Measurements from ENCODE around the gene GPRASP1. TPM values are rescaled to one million over a fixed set of nuclear protein-coding genes. Genes with fewer than 3 reads are reported as not detected.
"Not testable (repeated sequence)": the region's sequence is repeated elsewhere in the genome, so short reads cannot be mapped to it uniquely, and the experiment has no call there.

The GPRASP1 gene
- total RNA-seq, 6 experiments from 2014 or later: 0.76 to 1.1 (median 0.95) TPM

GRCh38 chrX:102654696-102655095 is 3.4 kb downstream of the GPRASP1 start:
- no peak overlapping the region for H3K4me3 Mint-ChIP-seq
- H3K36me3 Mint-ChIP-seq (ENCODE audit: low read depth): no peaks in the 10 kb centered on the region
- TF ChIP-seq CTCF (IDR thresholded peaks at IDR 0.05): no peak
- DNase-seq: no peak
- peaks cover 17% of the 10 kb centered on the region for H3K4me1 Mint-ChIP-seq (ENCODE audit: low read depth)
- H3K27ac Mint-ChIP-seq: no peak overlapping the region
- no peaks in the 10 kb centered on the region for H3K9me3 Mint-ChIP-seq
- no peaks in the 10 kb centered on the region for H3K27me3 Mint-ChIP-seq (ENCODE audit: insufficient read depth)

GRCh38 chrX:102658556-102658955 is 7.3 kb downstream of the GPRASP1 start:
- TF ChIP-seq CTCF (IDR thresholded peaks at IDR 0.05): no peak
- no peak for DNase-seq
- H3K4me1 Mint-ChIP-seq (ENCODE audit: low read depth): peaks cover 14% of the 10 kb centered on the region
- H3K36me3 Mint-ChIP-seq (ENCODE audit: low read depth): no peaks in the 10 kb centered on the region
- no peak overlapping the region for H3K27ac Mint-ChIP-seq
- H3K27me3 Mint-ChIP-seq (ENCODE audit: insufficient read depth): no peaks in the 10 kb centered on the region
- 0 out of 2 replicates have a peak overlapping the region, but pooled peaks have one; percentile 18 for H3K4me3 Mint-ChIP-seq
- no peaks in the 10 kb centered on the region for H3K9me3 Mint-ChIP-seq

GRCh38 chrX:102659790-102660757 is 8.8 kb downstream of the GPRASP1 start:
- H3K4me3 Mint-ChIP-seq: peak overlapping the region; percentile 97
- no peaks in the 10 kb centered on the region; the same call in 1 of the 2 replicates for H3K36me3 Mint-ChIP-seq (ENCODE audit: low read depth)

GRCh38 chrX:102663820-102664219 is 12.5 kb downstream of the GPRASP1 start:
- not testable (repeated sequence) for H3K9me3 Mint-ChIP-seq; H3K27me3 Mint-ChIP-seq (ENCODE audit: insufficient read depth); H3K4me3 Mint-ChIP-seq

More at GRCh38 chrX:102659790-102660757, 8.8 kb downstream of the GPRASP1 start:
- Mint-ChIP-seq H3K27me3 (ENCODE audit: insufficient read depth) (no peaks in the 10 kb centered on the region), H3K9me3 (no peaks in the 10 kb centered on the region), H3K27ac (peak overlapping the region; percentile 92), H3K4me1 (ENCODE audit: low read depth) (peaks cover 14% of the 10 kb centered on the region)
- peak; percentile 42 for DNase-seq
- TF ChIP-seq CTCF (IDR thresholded peaks at IDR 0.05): peak; percentile 22

GRCh38 chrX:102667034-102667433 is 15.8 kb downstream of the GPRASP1 start:
- DNase-seq; H3K27me3 Mint-ChIP-seq (ENCODE audit: insufficient read depth); H3K4me1 Mint-ChIP-seq (ENCODE audit: low read depth); H3K27ac Mint-ChIP-seq; H3K9me3 Mint-ChIP-seq; H3K4me3 Mint-ChIP-seq: not testable (repeated sequence)
- peaks cover 10% of the 10 kb centered on the region for H3K36me3 Mint-ChIP-seq (ENCODE audit: low read depth)

More at GRCh38 chrX:102663820-102664219, 12.5 kb downstream of the GPRASP1 start:
- DNase-seq; H3K27ac Mint-ChIP-seq; H3K4me1 Mint-ChIP-seq (ENCODE audit: low read depth); H3K36me3 Mint-ChIP-seq (ENCODE audit: low read depth): not testable (repeated sequence)

- 0 out of 2 replicates have a peak, but pooled peaks cover 4% of the 10 kb centered on the region for H3K9me3 Mint-ChIP-seq
- peaks cover 10% of the 10 kb centered on the region for H3K36me3 Mint-ChIP-seq (ENCODE audit: low read depth)
- H3K27me3 Mint-ChIP-seq (ENCODE audit: insufficient read depth): no peaks in the 10 kb centered on the region
- no peak for TF ChIP-seq CTCF (IDR thresholded peaks at IDR 0.05)
- H3K4me3 Mint-ChIP-seq: no peak overlapping the region
- H3K4me1 Mint-ChIP-seq (ENCODE audit: low read depth): no peaks in the 10 kb centered on the region; the same call in 1 of the 2 replicates
- no peak for DNase-seq
- H3K27ac Mint-ChIP-seq: no peak overlapping the region
Observed at GRCh38 chrX:102669526-102669925, 18.2 kb downstream of the GPRASP1 start.

Data from HFFc6 (cell line).